Measurements from ENCODE around the gene SCEL. TPM values are rescaled to one million over a fixed set of nuclear protein-coding genes. Genes with fewer than 3 reads are reported as not detected.
"Not testable (repeated sequence)": the region's sequence is repeated elsewhere in the genome, so short reads cannot be mapped to it uniquely, and the experiment has no call there.

SCEL gene
- total RNA-seq, 2 experiments from 2014 or later, result not detected

- Mint-ChIP-seq H3K9me3 (no peaks in the 10 kb centered on the region), H3K27me3 (no peaks in the 10 kb centered on the region), H3K36me3 (ENCODE audit: low read depth) (no peaks in the 10 kb centered on the region), H3K4me3 (no peak overlapping the region), H3K4me1 (ENCODE audit: low read depth) (peaks cover 5% of the 10 kb centered on the region), H3K27ac (no peak overlapping the region)
- no peak for DNase-seq
- no peak for TF ChIP-seq CTCF (IDR thresholded peaks at IDR 0.05)
- H3K9me3 ChIP-seq (ENCODE audit: control insufficient read depth in 1 of 2, insufficient read depth in 1 of 2, low read length in 2 of 2), result no peaks in the 10 kb centered on the region
- ATAC-seq (ENCODE audit: poor library complexity), result no peak
- intact Hi-C loops (cut with DNase I, micrococcal nuclease), result no loop called here
- ChIA-PET CTCF (no interaction called here), POLR2A (no interaction called here)
- H3K4me1 ChIP-seq (ENCODE audit: insufficient read depth, low read length), result no peaks in the 10 kb centered on the region
- H3K27ac ChIP-seq (ENCODE audit: low read depth in 1 of 2, low read length in 2 of 2), result no peak overlapping the region
- no peaks in the 10 kb centered on the region for H3K27me3 ChIP-seq (ENCODE audit: control insufficient read depth in 1 of 2, insufficient read depth in 2 of 2, low read length in 2 of 2)
- H3K4me3 ChIP-seq (ENCODE audit: low read length), result no peak overlapping the region
- no peaks in the 10 kb centered on the region for H3K36me3 ChIP-seq (ENCODE audit: insufficient read depth, low read length)
These were observed 19.7 kb upstream of the SCEL start for GRCh38 chr13:77515785-77516184.

GRCh38 chr13:77516342-77516789 lies 19.1 kb upstream of the SCEL start:
- H3K4me3 ChIP-seq (ENCODE audit: low read length), result no peak overlapping the region
- ChIA-PET CTCF (no interaction called here), POLR2A (no interaction called here)
- no peaks in the 10 kb centered on the region for H3K4me1 ChIP-seq (ENCODE audit: insufficient read depth, low read length)
- intact Hi-C loops (cut with DNase I, micrococcal nuclease), result no loop called here
- ATAC-seq (ENCODE audit: poor library complexity) (no peak), DNase-seq (peak in 1 of 14 experiments; percentile 24)
- no peak overlapping the region for H3K27ac Mint-ChIP-seq
- no peaks in the 10 kb centered on the region for H3K36me3 ChIP-seq (ENCODE audit: insufficient read depth, low read length)
- no peaks in the 10 kb centered on the region for H3K36me3 Mint-ChIP-seq (ENCODE audit: low read depth)
- H3K4me1 Mint-ChIP-seq (ENCODE audit: low read depth), result peaks cover 5% of the 10 kb centered on the region
- no peak overlapping the region for H3K4me3 Mint-ChIP-seq
- H3K27me3 ChIP-seq (ENCODE audit: control insufficient read depth in 1 of 2, insufficient read depth in 2 of 2, low read length in 2 of 2), result no peaks in the 10 kb centered on the region
- H3K27ac ChIP-seq (ENCODE audit: low read depth in 1 of 2, low read length in 2 of 2), result no peak overlapping the region
- H3K9me3 Mint-ChIP-seq, result no peaks in the 10 kb centered on the region
- no peaks in the 10 kb centered on the region for H3K9me3 ChIP-seq (ENCODE audit: control insufficient read depth in 1 of 2, insufficient read depth in 1 of 2, low read length in 2 of 2)
- no peaks in the 10 kb centered on the region for H3K27me3 Mint-ChIP-seq
- TF ChIP-seq CTCF (IDR thresholded peaks at IDR 0.05), result no peak

GRCh38 chr13:77518266-77518665 lies 17.2 kb upstream of the SCEL start:
- no peak overlapping the region for H3K4me3 Mint-ChIP-seq
- POLR2A ChIA-PET, result no interaction called here
- Histone ChIP-seq H3K9me3 (ENCODE audit: control insufficient read depth in 1 of 2, insufficient read depth in 1 of 2, low read length in 2 of 2) (no peaks in the 10 kb centered on the region), H3K27me3 (ENCODE audit: control insufficient read depth in 1 of 2, insufficient read depth in 2 of 2, low read length in 2 of 2) (no peaks in the 10 kb centered on the region), H3K4me1 (ENCODE audit: insufficient read depth, low read length) (no peaks in the 10 kb centered on the region), H3K27ac (ENCODE audit: low read depth in 1 of 2, low read length in 2 of 2) (no peak overlapping the region), H3K36me3 (ENCODE audit: insufficient read depth, low read length) (no peaks in the 10 kb centered on the region), H3K4me3 (ENCODE audit: low read length) (no peak overlapping the region)
- H3K27me3 Mint-ChIP-seq, result no peaks in the 10 kb centered on the region
- peaks cover 5% of the 10 kb centered on the region for H3K4me1 Mint-ChIP-seq (ENCODE audit: low read depth)
- ATAC-seq (ENCODE audit: poor library complexity), result no peak
- no peak for DNase-seq
- intact Hi-C loops (cut with DNase I, micrococcal nuclease), result no loop called here
- CTCF ChIA-PET, result no interaction called here
- H3K27ac Mint-ChIP-seq, result no peak overlapping the region
- H3K9me3 Mint-ChIP-seq, result no peaks in the 10 kb centered on the region
- H3K36me3 Mint-ChIP-seq (ENCODE audit: low read depth), result no peaks in the 10 kb centered on the region
- no peak for TF ChIP-seq CTCF (IDR thresholded peaks at IDR 0.05)

- H3K9me3 Mint-ChIP-seq; H3K4me3 ChIP-seq (ENCODE audit: low read length); CTCF ChIA-PET; POLR2A ChIA-PET; ATAC-seq (ENCODE audit: poor library complexity); H3K9me3 ChIP-seq (ENCODE audit: control insufficient read depth in 1 of 2, insufficient read depth in 1 of 2, low read length in 2 of 2); H3K27ac Mint-ChIP-seq; H3K4me1 ChIP-seq (ENCODE audit: insufficient read depth, low read length); H3K4me1 Mint-ChIP-seq (ENCODE audit: low read depth); H3K27ac ChIP-seq (ENCODE audit: low read depth in 1 of 2, low read length in 2 of 2); H3K4me3 Mint-ChIP-seq; H3K36me3 Mint-ChIP-seq (ENCODE audit: low read depth); DNase-seq; H3K27me3 Mint-ChIP-seq; H3K36me3 ChIP-seq (ENCODE audit: insufficient read depth, low read length); intact Hi-C loops (cut with DNase I, micrococcal nuclease); H3K27me3 ChIP-seq (ENCODE audit: control insufficient read depth in 1 of 2, insufficient read depth in 2 of 2, low read length in 2 of 2): not testable (repeated sequence)
These were observed 16.1 kb upstream of the SCEL start for GRCh38 chr13:77519396-77519795.

Data from CD4-positive, alpha-beta T cell (primary cell).